SK-N-SH (cell line): ENCODE data around the gene DNAJB9.

ENCODE experiments used
- EP300 ChIP-seq, 2 experiments: IDR thresholded peaks; 2 replicates each; pipeline versions ENCODE4 v1.4.0 to v1.6.1; 2012; ENCODE audit warnings: borderline replicate concordance in 1 of 2, low read depth in 1 of 2, low read length in 1 of 2
- EZH2phosphoT487 ChIP-seq: fragments of 200-600 bp; sonication (generic); IDR thresholded peaks from 2 replicates; pipeline ENCODE4 v1.6.1; 2017; ENCODE audit warnings: low read depth, mixed run types, mild to moderate bottlenecking, antibody characterized with exemption, moderate library complexity, borderline replicate concordance
- GABPA ChIP-seq: IDR thresholded peaks from 2 replicates; pipeline ENCODE4 v1.4.0; 2012; ENCODE audit warnings: low read depth, mild to moderate bottlenecking
- POLR2AphosphoS5 ChIP-seq: IDR thresholded peaks from 2 replicates; pipeline ENCODE4 v1.6.1; 2012; ENCODE audit warnings: low read depth, low read length
- RAD21 ChIP-seq: IDR thresholded peaks from 2 replicates; pipeline ENCODE4 v1.6.1; 2012; ENCODE audit warnings: mild to moderate bottlenecking, low read length
- RCOR1 ChIP-seq: fragments of 150-350 bp; IDR thresholded peaks from 2 replicates; pipeline ENCODE4 v1.6.1; 2017; ENCODE audit warnings: antibody characterized with exemption, low read length
- USF2 ChIP-seq: fragments of 150-350 bp; IDR thresholded peaks from 2 replicates; pipeline ENCODE4 v1.6.1; 2017; ENCODE audit warnings: antibody characterized with exemption, low read length, low read depth, borderline replicate concordance
- TF ChIP-seq, protein P1 (sequence below): fragments of 200-600 bp; sonication (generic); IDR thresholded peaks from 2 replicates; pipeline ENCODE4 v1.6.1; 2017; ENCODE audit warnings: antibody characterized with exemption, mild to moderate bottlenecking, moderate library complexity

- no peak for TF ChIP-seq GABPA
- TF ChIP-seq, protein P1, sequence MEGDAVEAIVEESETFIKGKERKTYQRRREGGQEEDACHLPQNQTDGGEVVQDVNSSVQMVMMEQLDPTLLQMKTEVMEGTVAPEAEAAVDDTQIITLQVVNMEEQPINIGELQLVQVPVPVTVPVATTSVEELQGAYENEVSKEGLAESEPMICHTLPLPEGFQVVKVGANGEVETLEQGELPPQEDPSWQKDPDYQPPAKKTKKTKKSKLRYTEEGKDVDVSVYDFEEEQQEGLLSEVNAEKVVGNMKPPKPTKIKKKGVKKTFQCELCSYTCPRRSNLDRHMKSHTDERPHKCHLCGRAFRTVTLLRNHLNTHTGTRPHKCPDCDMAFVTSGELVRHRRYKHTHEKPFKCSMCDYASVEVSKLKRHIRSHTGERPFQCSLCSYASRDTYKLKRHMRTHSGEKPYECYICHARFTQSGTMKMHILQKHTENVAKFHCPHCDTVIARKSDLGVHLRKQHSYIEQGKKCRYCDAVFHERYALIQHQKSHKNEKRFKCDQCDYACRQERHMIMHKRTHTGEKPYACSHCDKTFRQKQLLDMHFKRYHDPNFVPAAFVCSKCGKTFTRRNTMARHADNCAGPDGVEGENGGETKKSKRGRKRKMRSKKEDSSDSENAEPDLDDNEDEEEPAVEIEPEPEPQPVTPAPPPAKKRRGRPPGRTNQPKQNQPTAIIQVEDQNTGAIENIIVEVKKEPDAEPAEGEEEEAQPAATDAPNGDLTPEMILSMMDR = no peak
- no peak for TF ChIP-seq USF2
- TF ChIP-seq EP300 (IDR thresholded peaks at IDR 0.05; ENCODE audit: borderline replicate concordance in 1 of 2, low read depth in 1 of 2, low read length in 1 of 2) = peak in 1 of 2 experiments; percentile 44; a peak in 1 of 4 replicates
- TF ChIP-seq RAD21 = no peak
- TF ChIP-seq EZH2phosphoT487 = no peak
- TF ChIP-seq RCOR1 = no peak
- TF ChIP-seq POLR2AphosphoS5 = no peak
Observed at GRCh38 chr7:108604307-108605077, 34.8 kb downstream of the DNAJB9 start.
